K562 (cell line): ENCODE results near the gene DMD. TPM values are rescaled to one million over a fixed set of nuclear protein-coding genes. Genes with fewer than 3 reads are reported as not detected.

ENCODE experiments used
- ATAC-seq: fragments of 200-7000 bp; cut with Tn5 transposase; 3 replicates; pipeline ENCODE4 v1.9.1; 2020; ENCODE audit warnings: moderate library complexity
- BruUV-seq: library from RNA; stranded (reverse); fragments of 400-500 nt; replicated peaks from 2 replicates; lab custom pipeline; 2021; lab: Mats Ljungman, UMichigan
- CTCF ChIA-PET: fragments of 300-600 bp; formaldehyde crosslinking; extraction: SDS; loops from one replicate; lab custom pipeline; 2021; ENCODE audit warnings: low intra/inter-chr PET ratio; lab: Yijun Ruan, JAX
- POLR2A ChIA-PET: fragments of 300-600, 350-650 bp; sonication (Branson Sonifier 250); formaldehyde crosslinking; extraction: SDS; loops from one replicate; lab custom pipeline; 2021; ENCODE audit warnings: antibody characterized with exemption, inconsistent platforms; lab: Yijun Ruan, JAX
- DNase-seq, 4 experiments: peaks; one replicate each; pipeline versions ENCODE4 v3.0.0 to v3.0.0-alpha.2; 2011 to 2018; ENCODE audit warnings: low spot score in 3 of 4, mixed read lengths in 3 of 4; ENCODE audit errors: extremely low read depth in 1 of 4
- FAIRE-seq: peaks from 2 replicates; lab custom pipeline; 2011; peaks lifted over from hg19 to GRCh38; lab: Jason Lieb, UNC
- H2AFZ ChIP-seq: 2 replicates; pipeline ENCODE4 v1.6.0; 2011; ENCODE audit warnings: low read depth, low read length, control low read depth, inconsistent platforms
- H3K27ac ChIP-seq: fragments of 200-600 bp; 3 replicates; pipeline ENCODE4 v1.8.0; 2011; ENCODE audit warnings: low read depth, mild to moderate bottlenecking, control low read depth, inconsistent platforms, low read length, moderate library complexity, mixed read lengths; ENCODE audit errors: extremely low read depth
- H3K27me3 ChIP-seq, 2 experiments: fragments of 300-600 bp in 1 of 2; 2 replicates in 1 of 2; 3 replicates in 1 of 2; pipeline versions ENCODE4 v1.6.0 to v1.8.0; 2011; ENCODE audit warnings: inconsistent platforms in 2 of 2, low read length in 2 of 2, mild to moderate bottlenecking in 1 of 2, mixed read lengths in 1 of 2, moderate library complexity in 1 of 2; ENCODE audit not compliant: control insufficient read depth in 2 of 2, insufficient read depth in 2 of 2
- H3K36me3 ChIP-seq: fragments of 300-600 bp; 3 replicates; pipeline ENCODE4 v1.8.0; 2011; ENCODE audit warnings: mild to moderate bottlenecking, low read length, inconsistent platforms; ENCODE audit not compliant: control insufficient read depth, insufficient read depth
- H3K4me1 ChIP-seq, 2 experiments: fragments of 200-600 bp in 1 of 2; replicated peaks in 1 of 2; 2 replicates in 1 of 2; 3 replicates in 1 of 2; pipeline versions ENCODE4 v1.5.1 to v1.8.0; 2011; ENCODE audit warnings: inconsistent platforms in 2 of 2, low read length in 2 of 2, mild to moderate bottlenecking in 1 of 2, mixed read lengths in 1 of 2, moderate library complexity in 1 of 2; ENCODE audit not compliant: control insufficient read depth in 2 of 2, insufficient read depth in 2 of 2
- H3K4me2 ChIP-seq: 2 replicates; pipeline ENCODE4 v1.6.1; 2011; ENCODE audit warnings: low read length, control low read depth, inconsistent platforms, mixed read lengths; ENCODE audit not compliant: insufficient read depth
- H3K4me3 ChIP-seq: fragments of 200-600 bp; sonication (generic), shearing (Covaris generic); 2 replicates; pipeline ENCODE4 v1.5.1; 2016; ENCODE audit warnings: control low read depth, inconsistent platforms
- H3K79me2 ChIP-seq: fragments of 200-600 bp; 3 replicates; pipeline ENCODE4 v1.8.0; 2011; ENCODE audit warnings: low read length, inconsistent platforms; ENCODE audit not compliant: control insufficient read depth, insufficient read depth
- H3K9ac ChIP-seq, 2 experiments: 2 replicates each; pipeline versions ENCODE4 v1.6.0 to v1.6.1; 2011; ENCODE audit warnings: low read depth in 2 of 2, low read length in 2 of 2, control low read depth in 1 of 2, inconsistent platforms in 1 of 2, mild to moderate bottlenecking in 1 of 2, mixed read lengths in 1 of 2; ENCODE audit not compliant: insufficient read depth in 1 of 2
- H3K9me1 ChIP-seq: one replicate; pipeline ENCODE4 v1.6.0; 2011; ENCODE audit warnings: inconsistent platforms, mild to moderate bottlenecking, low read length, moderate library complexity; ENCODE audit not compliant: control insufficient read depth, insufficient read depth
- H3K9me3 ChIP-seq: replicated peaks from 2 replicates; pipeline ENCODE4 v1.5.1; 2011; ENCODE audit warnings: low read depth, low read length, inconsistent platforms; ENCODE audit not compliant: control insufficient read depth, insufficient read depth
- H4K20me1 ChIP-seq: replicated peaks from 2 replicates; pipeline ENCODE4 v1.6.1; 2011; ENCODE audit warnings: low read length, inconsistent platforms, mixed read lengths; ENCODE audit not compliant: control insufficient read depth, insufficient read depth
- ELF4 ChIP-seq: fragments of 450-650 bp; formaldehyde crosslinking; IDR thresholded peaks from 2 replicates; pipeline ENCODE4 v1.4.0; 2022; ENCODE audit warnings: missing genetic modification characterization
- FOXP1 ChIP-seq: sonication (generic); formaldehyde crosslinking; IDR thresholded peaks from 2 replicates; pipeline ENCODE4 v1.8.0; 2022; ENCODE audit warnings: mild to moderate bottlenecking, missing genetic modification reagents
- FUS ChIP-seq: fragments of 200-400 bp; formaldehyde crosslinking; optimal IDR thresholded peaks from 2 replicates; pipeline ENCODE3; 2017; ENCODE audit warnings: low read depth, low read length
- GATAD2B ChIP-seq: fragments of 450-650 bp; IDR thresholded peaks from 2 replicates; pipeline ENCODE4 v1.6.1; 2017; ENCODE audit warnings: mild to moderate bottlenecking, borderline replicate concordance
- HCFC1 ChIP-seq: IDR thresholded peaks from 2 replicates; pipeline ENCODE4 v1.6.1; 2012; ENCODE audit warnings: low read depth, low read length, improper control_type of control experiment
- KAT7 ChIP-seq: sonication (generic); formaldehyde crosslinking; IDR thresholded peaks from 2 replicates; pipeline ENCODE4 v1.8.0; 2022; ENCODE audit warnings: missing genetic modification reagents, mild to moderate bottlenecking, borderline replicate concordance
- LEF1 ChIP-seq: fragments of 450-650 bp; IDR thresholded peaks from 2 replicates; pipeline ENCODE4 v1.6.1; 2016; ENCODE audit warnings: mild to moderate bottlenecking
- POLR3G ChIP-seq: IDR thresholded peaks from 2 replicates; pipeline ENCODE4 v1.6.1; 2011; ENCODE audit not compliant: insufficient read length, insufficient replicate concordance; ENCODE audit errors: extremely low read depth
- TEAD4 ChIP-seq, 2 experiments: sonication (generic) in 1 of 2; formaldehyde crosslinking in 1 of 2; IDR thresholded peaks; 2 replicates each; pipeline versions ENCODE4 v1.6.1 to v1.8.0; 2012 to 2022; ENCODE audit warnings: borderline replicate concordance in 1 of 2, inconsistent platforms in 1 of 2, low read length in 1 of 2, mild to moderate bottlenecking in 1 of 2, missing genetic modification reagents in 1 of 2
- TRIM24 ChIP-seq, 2 experiments: fragments of 450-650 bp; IDR thresholded peaks; 2 replicates each; pipeline ENCODE4 v1.6.1; 2016
- TSC22D4 ChIP-seq: fragments of 450-650 bp; IDR thresholded peaks from 2 replicates; pipeline ENCODE4 v1.6.1; 2016; ENCODE audit warnings: missing genetic modification characterization, missing biosample characterization, control low read depth
- ZNF324 ChIP-seq: fragments of 250-450 bp; sonication (Bioruptor Pico); IDR thresholded peaks from 2 replicates; pipeline ENCODE4 v1.4.0; 2020; ENCODE audit warnings: mild to moderate bottlenecking
- WGBS: fragments of 100-300 bp; shearing (Covaris generic); methylation state at CpG from one replicate; pipeline ENCODE4 v1.1.6; 2016; ENCODE audit warnings: low coverage, mixed read lengths; ENCODE audit not compliant: insufficient coverage; ENCODE audit errors: missing lambda C conversion rate; 5-methylcytosine and 5-hydroxymethylcytosine counted together
- in situ Hi-C: fragments of 300-500 bp; cut with MboI; formaldehyde crosslinking; loops from 4 replicates; pipeline ENCODE4 v1.15.0; 2018; ENCODE audit warnings: inconsistent platforms, mixed read lengths
- intact Hi-C: fragments of 100-400 bp; cut with micrococcal nuclease; formaldehyde crosslinking; loops from 2 replicates; pipeline ENCODE4 v1.14.2; 2022
- polyA plus RNA-seq, 8 experiments: library from polyadenylated mRNA; depleted of rRNA in 4 of 8; stranded (reverse) in 5 of 8; unstranded in 3 of 8; fragments of >200 nt; fragmentation: Nextera tagmentation in 2 of 8; fragmentation: Illumina TruSeq in 1 of 8; extraction: Ambion mirVana in 2 of 8; extraction: Trizol in 1 of 8; gene quantifications; 2 replicates each; pipeline versions ENCODE4 v1.2.1 to v1.2.3, GENCODE V29; 2011 to 2014; ENCODE audit warnings: inconsistent platforms in 1 of 8, missing spikeins in 1 of 8
- total RNA-seq, 7 experiments: library from RNA; depleted of rRNA in 6 of 7; stranded (reverse); fragments of >200 nt in 6 of 7; fragmentation: Illumina TruSeq in 2 of 7; extraction: Trizol in 2 of 7; gene quantifications; 2 replicates each; pipeline versions ENCODE4 v1.2.1 to v1.2.3, GENCODE V29; 2011 to 2021; ENCODE audit warnings: low replicate concordance in 1 of 7
- TF ChIP-seq, protein P1 (sequence below): fragments of 450-650 bp; IDR thresholded peaks from 2 replicates; pipeline ENCODE4 v1.6.1; 2016; ENCODE audit warnings: missing biosample characterization, missing genetic modification characterization
- TF ChIP-seq, protein P2 (sequence below): fragments of 250-450 bp; sonication (Bioruptor Pico); IDR thresholded peaks from 2 replicates; pipeline ENCODE4 v1.5.0; 2020; ENCODE audit warnings: mild to moderate bottlenecking, borderline replicate concordance

DMD gene
- total and polyA plus RNA-seq, 9 of the 15 experiments (the other 6 are each of a cell fraction or from before 2014, with no cell fraction given) = 3.8 to 20.4 (median 11.4) TPM

DNA sequence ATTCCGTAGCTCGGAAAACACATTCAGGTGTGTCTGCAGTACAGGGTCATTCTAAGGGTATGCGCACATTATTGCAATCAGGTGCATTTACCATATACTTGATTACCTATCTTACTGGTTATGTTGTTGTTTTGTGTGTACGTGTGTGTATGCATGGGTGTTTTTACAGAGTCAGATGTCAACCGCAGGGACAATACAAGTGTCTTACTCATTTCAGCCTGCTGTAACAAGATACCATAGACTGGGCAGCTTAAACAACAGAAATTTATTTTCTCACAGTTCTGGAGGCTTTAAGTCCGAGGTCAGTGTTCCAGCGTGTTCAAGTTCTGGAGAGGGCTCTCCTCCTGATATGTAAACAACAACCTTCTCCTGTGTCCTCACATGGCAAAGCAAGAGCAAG, 316.7 kb downstream of the DMD start:
- H4K20me1 ChIP-seq = no peaks in the 10 kb centered on the region
- H2AFZ ChIP-seq = no peak overlapping the region
- DNase-seq = no peak
- no peaks in the 10 kb centered on the region for H3K27me3 ChIP-seq
- TF ChIP-seq FOXP1 (CRISPR knock-in tag) = no peak
- TF ChIP-seq POLR3G = no peak
- no peak for TF ChIP-seq GATAD2B
- TF ChIP-seq TRIM24 (IDR thresholded peaks at IDR 0.05) = no peak
- no peak for TF ChIP-seq ELF4 (CRISPR knock-in tag)
- TF ChIP-seq KAT7 (CRISPR knock-in tag) = no peak
- no peak for TF ChIP-seq ZNF324
- TF ChIP-seq, protein P1, sequence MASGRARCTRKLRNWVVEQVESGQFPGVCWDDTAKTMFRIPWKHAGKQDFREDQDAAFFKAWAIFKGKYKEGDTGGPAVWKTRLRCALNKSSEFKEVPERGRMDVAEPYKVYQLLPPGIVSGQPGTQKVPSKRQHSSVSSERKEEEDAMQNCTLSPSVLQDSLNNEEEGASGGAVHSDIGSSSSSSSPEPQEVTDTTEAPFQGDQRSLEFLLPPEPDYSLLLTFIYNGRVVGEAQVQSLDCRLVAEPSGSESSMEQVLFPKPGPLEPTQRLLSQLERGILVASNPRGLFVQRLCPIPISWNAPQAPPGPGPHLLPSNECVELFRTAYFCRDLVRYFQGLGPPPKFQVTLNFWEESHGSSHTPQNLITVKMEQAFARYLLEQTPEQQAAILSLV (tag) = no peak
- TF ChIP-seq TSC22D4 (tag) = no peak
- no peak for TF ChIP-seq HCFC1
- no peak for TF ChIP-seq FUS
- TF ChIP-seq, protein P2, sequence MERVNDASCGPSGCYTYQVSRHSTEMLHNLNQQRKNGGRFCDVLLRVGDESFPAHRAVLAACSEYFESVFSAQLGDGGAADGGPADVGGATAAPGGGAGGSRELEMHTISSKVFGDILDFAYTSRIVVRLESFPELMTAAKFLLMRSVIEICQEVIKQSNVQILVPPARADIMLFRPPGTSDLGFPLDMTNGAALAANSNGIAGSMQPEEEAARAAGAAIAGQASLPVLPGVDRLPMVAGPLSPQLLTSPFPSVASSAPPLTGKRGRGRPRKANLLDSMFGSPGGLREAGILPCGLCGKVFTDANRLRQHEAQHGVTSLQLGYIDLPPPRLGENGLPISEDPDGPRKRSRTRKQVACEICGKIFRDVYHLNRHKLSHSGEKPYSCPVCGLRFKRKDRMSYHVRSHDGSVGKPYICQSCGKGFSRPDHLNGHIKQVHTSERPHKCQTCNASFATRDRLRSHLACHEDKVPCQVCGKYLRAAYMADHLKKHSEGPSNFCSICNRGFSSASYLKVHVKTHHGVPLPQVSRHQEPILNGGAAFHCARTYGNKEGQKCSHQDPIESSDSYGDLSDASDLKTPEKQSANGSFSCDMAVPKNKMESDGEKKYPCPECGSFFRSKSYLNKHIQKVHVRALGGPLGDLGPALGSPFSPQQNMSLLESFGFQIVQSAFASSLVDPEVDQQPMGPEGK (CRISPR knock-in tag) = no peak
- TF ChIP-seq LEF1 = no peak
- no peak for TF ChIP-seq TEAD4 (IDR thresholded peaks at IDR 0.05; ENCODE audit: low read length)
- TF ChIP-seq TEAD4 (CRISPR knock-in tag; IDR thresholded peaks at IDR 0.05; ENCODE audit: borderline replicate concordance) = no peak
- TF ChIP-seq, all 486 proteins: peak for 0
- Histone ChIP-seq H3K36me3 (no peaks in the 10 kb centered on the region), H3K9me3 (no peaks in the 10 kb centered on the region), H3K79me2 (no peaks in the 10 kb centered on the region), H3K9ac (no peak overlapping the region), H3K4me3 (no peak overlapping the region), H3K27ac (no peak overlapping the region), H3K4me2 (no peak overlapping the region), H3K9me1 (no peaks in the 10 kb centered on the region), H3K4me1 (no peaks in the 10 kb centered on the region)
- FAIRE-seq (no peak), ATAC-seq (no peak)
- BruUV-seq = no TSS peak
- intact Hi-C loops = no loop called here
- POLR2A ChIA-PET = no interaction called here
- in situ Hi-C loops = no loop called here
- WGBS = 5% methylated on average over 7 of the region's 7 CpGs
- CTCF ChIA-PET = no interaction called here
